Thoracic aorta (tissue), 2 donors: Measurements from ENCODE around the gene CBLB. TPM values are rescaled to one million over a fixed set of nuclear protein-coding genes. Genes with fewer than 3 reads are reported as not detected.

Source experiments
- ATAC-seq: fragments of 150-250 bp; one replicate; pipeline ENCODE4 v1.8.0; 2017; ENCODE audit warnings: low read depth; ENCODE audit not compliant: insufficient number of reproducible peaks, low FRiP score
- DNase-seq: peaks from one replicate; pipeline ENCODE4 v3.0.0-alpha.2; 2020; ENCODE audit warnings: low spot score
- H3K27ac ChIP-seq, 2 donors: fragments of 200-600 bp; sonication (generic); 1 replicate in 1 of 2; 2 replicates in 1 of 2; pipeline ENCODE4 v1.5.1; 2016; ENCODE audit warnings: mild to moderate bottlenecking in 2 of 2, moderate library complexity in 2 of 2
- H3K27me3 ChIP-seq: fragments of 200-600 bp; sonication (generic); replicated peaks from 2 replicates; pipeline ENCODE4 v1.6.0; 2016; ENCODE audit warnings: mild to moderate bottlenecking; ENCODE audit not compliant: insufficient read depth
- H3K36me3 ChIP-seq: fragments of 200-600 bp; sonication (generic); one replicate; pipeline ENCODE4 v1.5.1; 2016
- H3K4me1 ChIP-seq, 2 donors: fragments of 200-600 bp; sonication (generic); 1 replicate in 1 of 2; 2 replicates in 1 of 2; pipeline versions ENCODE4 v1.5.1 to v1.6.0; 2016; ENCODE audit warnings: low read depth in 2 of 2, mild to moderate bottlenecking in 1 of 2; ENCODE audit not compliant: control insufficient read depth in 1 of 2
- H3K4me3 ChIP-seq: fragments of 200-600 bp; sonication (generic); 2 replicates; pipeline ENCODE4 v1.5.1; 2016; ENCODE audit warnings: mild to moderate bottlenecking
- H3K9me3 ChIP-seq: fragments of 200-600 bp; sonication (generic); 2 replicates; pipeline ENCODE4 v1.5.1; 2016
- CTCF ChIP-seq: fragments of 200-600 bp; sonication (generic); IDR thresholded peaks from one replicate; pipeline ENCODE4 v1.5.1; 2019; ENCODE audit warnings: antibody characterized with exemption
- total RNA-seq, 2 donors: library from RNA; depleted of rRNA; stranded (reverse); fragments of >200 nt; gene quantifications; one replicate each; pipeline versions ENCODE4 v1.1.0 to v1.2.3, GENCODE V29; 2016

The CBLB gene
- total RNA-seq, 2 donors from 2014 or later = 51.0 to 145 TPM

GRCh38 chr3:105719791-105720190 is 149.0 kb downstream of the CBLB start:
- no peak for ATAC-seq

GRCh38 chr3:105715372-105715771 is 153.4 kb downstream of the CBLB start:
- Histone ChIP-seq H3K27ac (no peak overlapping the region), H3K4me1 (no peaks in the 10 kb centered on the region), H3K4me3 (no peak overlapping the region), H3K36me3 (peaks cover 18% of the 10 kb centered on the region), H3K9me3 (no peaks in the 10 kb centered on the region), H3K27me3 (no peaks in the 10 kb centered on the region)
- ATAC-seq (no peak), DNase-seq (no peak)
- TF ChIP-seq CTCF = no peak

More at GRCh38 chr3:105719791-105720190, 149.0 kb downstream of the CBLB start:
- H3K4me1 ChIP-seq = no peaks in the 10 kb centered on the region
- no peaks in the 10 kb centered on the region for H3K27me3 ChIP-seq
- H3K36me3 ChIP-seq = peaks cover 15% of the 10 kb centered on the region
- H3K9me3 ChIP-seq = no peaks in the 10 kb centered on the region
- no peak overlapping the region for H3K4me3 ChIP-seq
- H3K27ac ChIP-seq = no peak overlapping the region
- DNase-seq = no peak
- no peak for TF ChIP-seq CTCF

- H3K27ac ChIP-seq = no peak overlapping the region
- ATAC-seq (no peak), DNase-seq (no peak)
- H3K4me1 ChIP-seq = no peaks in the 10 kb centered on the region
- no peak overlapping the region for H3K4me3 ChIP-seq
- peaks cover 18% of the 10 kb centered on the region for H3K36me3 ChIP-seq
- H3K27me3 ChIP-seq = no peaks in the 10 kb centered on the region
- H3K9me3 ChIP-seq = no peaks in the 10 kb centered on the region
- no peak for TF ChIP-seq CTCF
Observed at GRCh38 chr3:105714453-105714852, 154.4 kb downstream of the CBLB start.

- DNase-seq = no peak
- Histone ChIP-seq H3K36me3 (peaks cover 2% of the 10 kb centered on the region), H3K4me3 (no peak overlapping the region), H3K4me1 (no peaks in the 10 kb centered on the region), H3K27ac (no peak overlapping the region), H3K27me3 (no peaks in the 10 kb centered on the region), H3K9me3 (no peaks in the 10 kb centered on the region)
- TF ChIP-seq CTCF = no peak
- ATAC-seq = no peak
Observed at GRCh38 chr3:105708980-105709379, 159.8 kb downstream of the CBLB start.

GRCh38 chr3:105707009-105707408 is 161.8 kb downstream of the CBLB start:
- no peak for ATAC-seq
- H3K4me3 ChIP-seq = no peak overlapping the region
- H3K36me3 ChIP-seq = peaks cover 12% of the 10 kb centered on the region
- no peaks in the 10 kb centered on the region for H3K27me3 ChIP-seq
- H3K9me3 ChIP-seq = no peaks in the 10 kb centered on the region
- no peak for DNase-seq
- H3K27ac ChIP-seq = no peak overlapping the region
- H3K4me1 ChIP-seq = no peaks in the 10 kb centered on the region
- TF ChIP-seq CTCF = no peak
